Activated CD8-positive, alpha-beta memory T cell treated with anti-CD3 and anti-CD28 coated beads, Interleukin-2, amount 50 U/mL, for 48 hours (primary cell): Measurements from ENCODE around the gene SH2D1B.
"Not testable (repeated sequence)": the region's sequence is repeated elsewhere in the genome, so short reads cannot be mapped to it uniquely, and the experiment has no call there.

ENCODE experiments used
- DNase-seq: peaks from one replicate; pipeline ENCODE4 v3.0.0-alpha.2; 2020

Gene SH2D1B

GRCh38 chr1:162359523-162360236 lies 52.3 kb downstream of the SH2D1B start:
- no peak for DNase-seq

GRCh38 chr1:162358928-162359327 lies 53.0 kb downstream of the SH2D1B start:
- no peak for DNase-seq

GRCh38 chr1:162357681-162358266 lies 54.2 kb downstream of the SH2D1B start:
- no peak for DNase-seq

- DNase-seq: no peak
These were observed 58.2 kb downstream of the SH2D1B start for GRCh38 chr1:162353702-162354101.

- no peak for DNase-seq
These were observed 58.9 kb downstream of the SH2D1B start for GRCh38 chr1:162353078-162353477.

- DNase-seq: not testable (repeated sequence)
These were observed 60.1 kb downstream of the SH2D1B start for GRCh38 chr1:162351874-162352273.

GRCh38 chr1:162351246-162351842 lies 60.6 kb downstream of the SH2D1B start:
- no peak for DNase-seq

- DNase-seq: no peak
These were observed 62.2 kb downstream of the SH2D1B start for GRCh38 chr1:162349635-162350330.

GRCh38 chr1:162347281-162347680 lies 64.7 kb downstream of the SH2D1B start:
- no peak for DNase-seq
